GM12891 (cell line): ENCODE results near the gene CDH23.

ENCODE experiments used
- PAX5 ChIP-seq: IDR thresholded peaks from 2 replicates; pipeline ENCODE4 v1.6.1; 2011; ENCODE audit warnings: low read length, moderate library complexity, mild to moderate bottlenecking; ENCODE audit not compliant: insufficient read depth, severe bottlenecking
- POLR2A ChIP-seq: IDR thresholded peaks from 2 replicates; pipeline ENCODE4 v1.6.1; 2011; ENCODE audit warnings: low read depth, low read length, control low read depth
- POLR2AphosphoS5 ChIP-seq: IDR thresholded peaks from 2 replicates; pipeline ENCODE4 v1.6.1; 2011; ENCODE audit warnings: low read depth, low read length, control low read depth
- POU2F2 ChIP-seq: IDR thresholded peaks from 2 replicates; pipeline ENCODE4 v1.6.1; 2011; ENCODE audit warnings: low read depth, mild to moderate bottlenecking, control low read depth, low read length, moderate library complexity
- SPI1 ChIP-seq: IDR thresholded peaks from 2 replicates; pipeline ENCODE4 v1.6.1; 2011; ENCODE audit warnings: low read depth, low read length, control low read depth
- TAF1 ChIP-seq: IDR thresholded peaks from 2 replicates; pipeline ENCODE4 v1.6.1; 2011; ENCODE audit warnings: low read depth, low read length, control low read depth

- no peak for TF ChIP-seq POLR2A
- TF ChIP-seq POLR2AphosphoS5, result no peak
- no peak for TF ChIP-seq TAF1
- TF ChIP-seq PAX5, result no peak
- TF ChIP-seq SPI1, result no peak
- TF ChIP-seq POU2F2, result no peak
Measured at GRCh38 chr10:71734797-71735196, 338.1 kb downstream of the CDH23 start.
